GM18907 (cell line): ENCODE results near the gene ANKRD23.
"Not testable (repeated sequence)": the region's sequence is repeated elsewhere in the genome, so short reads cannot be mapped to it uniquely, and the experiment has no call there.

Experiments
- ATAC-seq: cut with Tn5 transposase; IDR thresholded peaks from one replicate; pipeline ENCODE4 v1.9.1; 2021; ENCODE audit warnings: mild to moderate bottlenecking, moderate library complexity; ENCODE audit not compliant: unreplicated experiment

The ANKRD23 gene

GRCh38 chr2:96843538-96844268, at the start of gene ANKRD23:
Gene ANKRD23 (minus strand): TSS chr2:96844021. CDS start chr2:96843992, 29 bp downstream.
- ATAC-seq: no peak

DNA sequence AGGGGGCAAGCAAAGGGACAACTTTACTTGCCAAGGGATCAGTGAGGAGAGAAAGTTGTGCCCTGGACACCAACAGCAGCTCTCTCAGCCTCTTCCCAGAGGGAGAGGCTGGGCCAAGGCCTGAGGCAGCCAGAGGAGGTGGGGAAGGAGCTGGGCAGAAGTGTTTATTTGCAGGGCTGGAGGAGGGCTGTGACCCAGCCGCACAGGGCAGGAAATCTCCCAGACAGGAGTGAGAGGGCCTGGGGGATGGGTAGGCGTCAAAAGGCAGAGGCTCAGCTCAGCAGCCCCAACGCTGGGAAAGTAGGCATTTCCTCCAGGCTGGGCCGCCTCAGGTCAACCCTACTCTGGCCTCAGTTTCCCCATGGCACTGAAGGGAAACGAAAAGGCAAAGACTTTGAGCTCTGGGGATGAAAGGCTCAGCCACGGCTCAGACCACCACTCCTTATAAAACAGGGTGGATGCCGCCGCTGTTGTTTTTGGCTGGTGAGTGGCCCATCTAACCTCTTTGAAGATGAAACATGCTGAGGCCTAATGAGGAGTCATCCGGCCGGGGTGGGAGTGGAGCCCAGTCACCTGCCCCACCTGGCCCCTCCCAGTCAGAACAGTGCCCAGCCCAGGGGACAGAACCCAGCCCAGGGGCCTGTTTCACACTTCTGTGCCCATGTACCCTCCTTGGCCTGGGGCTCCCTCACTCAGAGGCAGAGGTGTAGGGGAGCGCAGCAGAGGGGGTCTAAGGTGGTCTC, 47.9 kb upstream of the ANKRD23 start:
- no peak for ATAC-seq

GRCh38 chr2:96890726-96891385, 47.0 kb upstream of the ANKRD23 start:
- ATAC-seq: no peak

DNA sequence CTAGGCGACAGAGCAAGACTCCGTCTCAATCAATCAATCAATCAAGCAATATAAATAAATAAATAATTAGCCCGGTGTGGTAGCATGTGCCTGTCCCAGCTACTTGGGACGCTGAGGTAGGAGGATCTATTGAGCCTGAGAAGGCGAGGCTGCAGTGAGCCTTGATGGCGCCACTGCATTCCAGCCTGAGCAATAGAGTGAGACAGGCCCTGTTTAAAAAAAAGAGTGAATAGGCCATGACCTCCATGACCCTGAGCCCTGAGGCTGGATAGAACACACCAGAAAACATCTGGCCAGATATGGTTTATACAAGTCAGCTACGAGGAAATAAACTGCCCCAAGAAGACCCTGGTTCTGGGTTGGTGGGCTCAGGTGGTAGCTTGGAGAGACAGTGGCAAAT, 46.4 kb upstream of the ANKRD23 start:
- no peak for ATAC-seq

DNA sequence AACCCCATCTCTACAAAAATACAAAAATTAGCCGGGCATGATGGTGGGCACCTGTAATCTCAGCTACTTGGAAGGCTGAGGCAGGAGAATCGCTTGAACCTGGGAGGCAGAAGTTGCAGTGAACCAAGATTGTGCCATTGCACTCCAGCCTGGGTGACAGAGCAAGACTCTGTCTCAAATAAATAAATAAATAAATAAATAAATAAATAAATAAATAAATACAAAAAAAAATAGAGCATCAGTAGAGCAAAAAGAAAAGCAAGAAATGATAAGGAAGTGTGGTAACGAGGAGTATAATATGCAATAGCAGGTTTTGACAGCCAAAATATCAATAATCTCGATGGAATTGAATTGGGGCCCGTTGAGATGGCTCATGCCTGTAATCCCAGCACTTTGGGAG, 45.7 kb upstream of the ANKRD23 start:
- ATAC-seq: not testable (repeated sequence)

- ATAC-seq: no peak
These were observed 44.5 kb upstream of the ANKRD23 start for GRCh38 chr2:96888072-96889011.

- ATAC-seq: no peak
These were observed 43.7 kb upstream of the ANKRD23 start for GRCh38 chr2:96887493-96888012.

DNA sequence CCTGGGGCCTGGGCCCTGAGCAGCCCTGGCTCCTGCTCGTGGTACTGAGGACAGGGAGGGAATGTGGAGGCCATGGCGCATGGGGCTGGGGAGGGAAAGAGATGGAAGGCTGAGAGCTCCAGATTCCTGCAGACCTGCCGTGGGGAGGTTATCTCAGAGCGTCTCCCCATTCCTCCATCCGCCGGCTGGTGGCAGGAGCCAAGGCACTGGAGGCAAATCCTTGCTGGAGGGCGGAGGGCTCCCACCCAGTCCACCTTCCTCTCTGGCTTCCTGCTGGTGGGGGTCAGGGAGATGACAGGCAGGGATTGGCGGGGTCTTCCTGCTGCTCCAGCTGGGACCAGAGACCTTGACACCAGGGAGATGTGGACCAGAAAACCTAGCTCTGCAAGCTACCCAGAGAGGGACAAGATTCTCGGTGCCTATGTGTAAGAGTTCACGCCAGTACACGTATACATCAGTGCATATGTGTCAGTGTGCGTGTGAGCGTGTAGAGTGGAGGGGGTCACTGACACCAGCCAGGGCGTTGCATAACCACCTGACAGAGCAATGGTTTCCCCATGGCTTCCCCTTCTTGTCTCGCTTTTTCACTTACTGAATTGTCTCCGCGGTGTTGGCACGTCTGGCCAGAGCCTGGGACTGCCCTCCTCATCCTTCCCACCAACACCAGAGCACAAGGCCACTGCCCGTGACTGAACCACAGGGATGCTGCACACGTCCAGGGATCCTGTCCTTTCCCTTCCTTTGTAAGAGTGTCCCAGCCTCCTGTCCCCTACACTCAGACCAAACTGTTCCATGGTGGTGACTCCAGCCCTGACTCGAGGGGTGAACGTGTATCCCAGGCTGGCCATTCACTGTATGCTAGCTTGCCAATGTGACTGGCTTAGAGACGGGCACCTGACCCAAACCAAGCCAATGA, 41.9 kb upstream of the ANKRD23 start:
- no peak for ATAC-seq

DNA sequence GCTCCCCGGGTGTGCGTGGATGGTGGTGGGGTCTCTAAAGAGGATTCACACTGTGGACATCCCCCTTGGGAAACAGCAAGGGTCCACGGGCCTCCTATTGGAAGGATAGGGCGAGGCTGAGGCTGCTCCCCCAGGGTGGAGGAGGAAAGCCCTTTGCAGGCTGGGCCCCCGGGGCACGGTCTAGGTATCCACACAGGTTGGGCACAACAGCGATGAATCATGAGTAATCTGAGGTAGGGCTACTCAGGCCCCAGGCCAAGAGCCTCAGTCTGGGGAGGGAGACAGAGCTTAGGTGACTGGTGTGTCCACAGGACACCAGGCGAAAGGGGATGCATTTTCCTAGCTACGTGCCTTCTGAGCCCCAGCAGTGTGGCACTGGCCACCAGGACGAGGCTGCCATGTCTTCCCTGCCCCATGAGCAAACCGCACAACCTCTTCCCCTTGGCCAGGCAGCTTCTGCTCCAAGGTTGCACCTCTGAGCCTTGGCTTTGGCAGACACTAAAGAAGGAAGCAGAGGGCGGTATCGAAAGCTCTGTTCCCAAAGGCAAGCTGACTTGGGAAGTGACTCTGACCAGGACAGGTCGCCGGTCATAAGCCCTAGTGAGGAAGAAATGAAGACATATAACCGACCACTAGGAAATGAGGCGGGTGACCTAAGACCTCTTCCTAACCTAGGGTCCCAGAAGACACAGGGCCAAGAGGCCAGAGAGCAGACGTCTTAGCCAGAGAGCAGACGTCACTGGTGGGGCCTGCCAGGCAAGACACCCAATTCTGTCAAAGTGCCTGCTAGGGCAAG, 40.7 kb upstream of the ANKRD23 start:
- ATAC-seq: no peak

GRCh38 chr2:96883306-96883705, 39.5 kb upstream of the ANKRD23 start:
- ATAC-seq: no peak

- ATAC-seq: no peak
These were observed 39.1 kb upstream of the ANKRD23 start for GRCh38 chr2:96882906-96883305.

DNA sequence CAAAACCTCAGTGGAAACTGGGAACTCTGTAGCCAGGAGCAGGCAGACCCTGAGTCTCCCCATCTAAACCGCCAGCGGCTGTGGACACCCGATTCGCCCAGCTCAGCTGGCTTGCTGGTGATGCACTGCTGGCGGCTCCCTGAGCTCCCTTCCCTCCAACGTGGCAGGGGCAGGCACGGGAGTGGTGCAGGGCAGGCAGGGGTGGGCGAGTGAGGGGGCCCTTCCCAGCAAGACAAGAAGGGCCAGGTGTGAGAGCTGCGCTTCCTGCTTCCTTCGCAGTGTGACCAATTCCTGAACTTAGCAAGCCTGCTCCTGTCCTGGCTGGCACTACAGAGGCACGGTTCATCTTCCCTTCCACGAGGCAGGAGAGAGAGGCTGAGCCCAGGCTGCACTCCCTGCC, 38.4 kb upstream of the ANKRD23 start:
- ATAC-seq: no peak

GRCh38 chr2:96881349-96882195, 37.8 kb upstream of the ANKRD23 start:
- no peak for ATAC-seq

- no peak for ATAC-seq
These were observed 37.1 kb upstream of the ANKRD23 start for GRCh38 chr2:96880891-96881273.

DNA sequence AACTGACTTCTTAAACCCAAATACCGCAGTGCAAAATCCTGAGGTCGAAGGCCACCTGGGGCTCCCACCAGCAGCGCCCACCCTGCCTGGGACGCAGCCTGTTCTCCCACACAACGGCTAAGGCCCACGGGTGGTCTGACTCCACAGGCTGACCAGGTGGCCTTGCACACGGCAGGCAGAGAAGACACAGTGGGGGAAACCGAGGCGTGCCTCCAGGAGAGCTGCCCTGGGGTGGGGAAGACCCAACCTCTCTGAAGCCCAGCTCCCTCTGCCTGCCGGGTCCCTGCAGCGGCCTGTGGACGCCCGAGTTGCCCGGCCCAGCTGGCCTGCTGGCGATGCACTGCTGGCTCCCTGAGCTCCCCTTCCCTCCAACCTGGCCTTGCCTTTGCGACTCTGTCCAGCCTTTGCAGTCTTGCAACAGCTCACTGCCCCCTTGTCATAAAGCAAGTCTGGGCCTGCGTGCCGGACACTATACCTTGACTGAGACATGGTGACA, 35.8 kb upstream of the ANKRD23 start:
- no peak for ATAC-seq

DNA sequence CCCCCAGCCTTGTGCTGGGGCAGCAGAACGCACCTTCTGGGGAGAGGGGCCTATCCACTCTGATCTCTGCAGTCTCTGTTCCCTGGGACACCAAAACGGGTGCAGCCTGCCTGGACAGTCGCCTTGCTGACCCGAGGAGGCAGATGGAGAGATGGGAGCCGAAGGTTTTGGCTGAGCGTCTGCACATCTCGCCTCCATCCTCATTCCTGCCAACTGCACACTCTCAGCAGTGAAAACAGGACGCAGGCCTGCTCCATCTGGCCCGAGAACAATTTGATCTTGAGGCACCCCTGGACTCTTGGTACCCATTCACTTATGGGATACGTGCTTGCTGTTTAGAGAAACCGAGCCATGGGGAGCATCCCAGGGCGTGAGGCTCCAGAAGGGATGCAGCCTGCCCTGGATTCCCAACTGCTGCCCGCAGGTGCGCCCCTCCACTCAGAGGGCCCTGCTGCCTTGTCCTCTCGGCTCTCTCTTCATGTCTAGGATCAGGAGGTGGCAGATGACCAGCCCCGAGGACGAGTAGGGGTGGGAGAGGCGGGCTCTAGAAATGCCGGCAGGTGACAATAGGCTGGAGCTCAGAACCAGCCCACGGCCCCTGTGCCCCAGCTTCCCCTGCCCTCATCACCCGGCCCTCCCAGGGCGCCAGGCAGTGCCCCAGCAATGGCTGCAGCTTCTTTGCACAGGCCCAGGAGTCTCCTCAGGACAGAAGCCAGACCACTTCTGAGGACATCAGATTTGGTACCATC, 35.1 kb upstream of the ANKRD23 start:
- ATAC-seq: no peak

- no peak for ATAC-seq
These were observed 34.4 kb upstream of the ANKRD23 start for GRCh38 chr2:96878171-96878570.
